Stimulated activated naive CD4-positive, alpha-beta T cell (primary cell): ENCODE measurements around the gene TREH.

ENCODE experiments used
- DNase-seq, 6 experiments: peaks; one replicate each; lab custom pipeline; 2025; lab: John Stamatoyannopoulos, UW

TREH gene

DNA sequence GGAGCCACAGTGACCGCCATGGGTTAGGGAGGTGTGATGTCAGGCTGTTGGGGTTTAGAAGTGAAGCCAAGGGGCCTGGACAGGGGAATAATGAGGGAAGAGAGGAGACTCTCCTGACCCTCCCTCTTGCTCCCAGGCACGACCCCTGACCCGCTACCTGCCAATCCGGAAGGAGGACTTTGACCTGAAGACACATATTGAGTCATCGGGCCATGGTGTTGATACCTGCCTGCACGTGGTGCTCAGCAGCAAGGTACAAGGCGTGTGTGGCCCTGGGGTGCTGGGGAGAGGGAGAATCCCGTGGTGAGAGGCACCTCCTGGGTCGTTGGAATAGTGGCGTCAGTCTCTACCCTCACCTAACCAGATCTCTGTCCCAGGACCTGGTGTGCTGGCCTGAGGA lies 29.5 kb downstream of the TREH start:
- DNase-seq = no peak

GRCh38 chr11:118648291-118648690 lies 31.2 kb downstream of the TREH start:
- no peak for DNase-seq

GRCh38 chr11:118646393-118646792 lies 33.1 kb downstream of the TREH start:
- no peak for DNase-seq

- DNase-seq = no peak
These were observed 34.3 kb downstream of the TREH start for GRCh38 chr11:118645066-118645715.

DNA sequence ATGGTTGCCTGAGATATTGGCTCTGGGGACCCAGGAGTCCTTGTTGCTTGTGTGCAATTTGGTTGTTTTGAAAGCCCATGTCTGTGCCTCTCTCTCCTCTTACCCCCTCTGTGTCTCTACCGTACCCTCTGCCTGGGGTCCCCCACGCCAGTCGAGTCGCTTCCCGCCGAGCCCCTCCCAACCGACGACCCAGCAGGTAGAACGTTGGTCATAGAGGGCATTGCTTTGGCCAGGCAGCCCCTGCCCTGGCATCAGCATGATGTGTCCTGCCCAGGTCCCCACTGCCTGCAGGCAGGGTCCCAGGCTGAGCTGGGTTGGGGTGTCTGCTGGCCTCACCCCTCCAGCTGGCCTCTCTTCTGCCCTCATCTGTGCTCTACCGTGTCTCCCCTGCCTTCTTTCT lies 35.0 kb downstream of the TREH start:
- no peak for DNase-seq

GRCh38 chr11:118643995-118644345 lies 35.5 kb downstream of the TREH start:
- no peak for DNase-seq

DNA sequence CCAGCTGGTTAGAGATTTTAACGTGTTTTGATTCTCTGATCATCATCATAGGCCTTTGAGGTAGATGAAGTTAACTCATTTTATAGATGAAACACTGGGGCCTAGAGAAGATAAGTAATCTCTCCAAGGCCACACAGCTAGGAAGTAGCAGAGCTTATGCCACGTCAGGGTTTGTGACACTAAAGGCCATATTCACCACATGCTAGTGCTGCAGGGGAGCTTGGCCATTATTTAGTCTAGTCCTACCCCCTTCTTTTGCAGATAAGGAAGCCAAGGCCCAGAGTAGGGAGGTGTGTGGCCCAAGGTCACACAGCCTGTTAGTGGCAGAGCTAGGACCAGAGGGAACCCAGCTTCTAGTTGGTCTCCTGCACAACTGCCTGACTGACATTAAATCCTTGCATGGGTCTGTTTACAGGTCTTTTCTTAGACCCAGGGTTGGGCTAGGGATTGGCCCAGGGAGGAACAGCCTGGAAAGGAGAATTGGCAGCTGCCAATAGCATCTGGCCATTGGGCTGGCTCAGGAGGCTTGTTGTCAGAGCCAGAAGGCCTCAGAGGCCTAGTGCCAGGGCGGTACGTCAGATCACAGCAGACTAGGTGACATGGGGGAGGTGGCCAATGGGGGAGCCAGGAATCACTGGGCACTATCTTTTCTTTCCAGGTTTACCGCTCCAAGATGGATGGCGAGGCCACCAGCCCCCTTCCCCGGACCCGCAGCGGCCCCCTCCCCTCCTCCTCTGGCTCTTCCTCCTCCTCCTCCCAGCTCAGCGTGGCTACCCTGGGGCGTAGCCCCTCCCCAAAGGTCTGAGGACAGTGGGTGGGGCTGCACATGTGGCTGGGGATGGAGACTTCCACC lies 36.1 kb downstream of the TREH start:
- no peak for DNase-seq

DNA sequence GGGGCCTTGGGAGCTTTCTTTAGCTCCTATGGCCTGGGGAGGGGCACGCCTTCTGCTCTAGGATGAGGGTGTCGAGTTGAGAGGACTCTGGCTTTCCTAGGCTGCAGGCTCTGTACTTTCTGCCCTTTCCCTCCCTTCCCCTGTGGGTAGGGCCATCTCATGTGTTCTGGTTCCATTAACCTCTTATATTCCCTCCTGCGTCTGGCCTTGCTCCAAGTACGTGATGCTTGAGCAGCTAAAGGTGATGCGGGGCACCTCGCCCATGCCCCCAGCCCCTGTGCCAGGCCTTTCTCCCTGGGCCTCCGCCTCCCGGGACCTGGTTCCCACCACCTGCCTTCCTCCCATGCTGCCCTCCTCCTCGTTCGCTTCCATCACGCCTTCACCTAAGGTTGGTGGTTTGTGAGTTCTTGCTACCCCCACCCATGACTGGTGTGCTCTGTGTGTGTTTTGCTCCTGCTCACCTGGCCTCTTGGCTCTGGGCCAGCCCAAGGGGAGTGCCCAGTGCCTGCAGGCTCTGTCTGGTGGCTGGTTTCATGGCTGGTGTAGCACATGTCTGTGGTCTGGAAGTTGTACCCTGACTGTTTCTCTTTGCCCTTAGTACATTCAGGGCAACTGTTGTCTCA lies 37.9 kb downstream of the TREH start:
- DNase-seq = no peak

DNA sequence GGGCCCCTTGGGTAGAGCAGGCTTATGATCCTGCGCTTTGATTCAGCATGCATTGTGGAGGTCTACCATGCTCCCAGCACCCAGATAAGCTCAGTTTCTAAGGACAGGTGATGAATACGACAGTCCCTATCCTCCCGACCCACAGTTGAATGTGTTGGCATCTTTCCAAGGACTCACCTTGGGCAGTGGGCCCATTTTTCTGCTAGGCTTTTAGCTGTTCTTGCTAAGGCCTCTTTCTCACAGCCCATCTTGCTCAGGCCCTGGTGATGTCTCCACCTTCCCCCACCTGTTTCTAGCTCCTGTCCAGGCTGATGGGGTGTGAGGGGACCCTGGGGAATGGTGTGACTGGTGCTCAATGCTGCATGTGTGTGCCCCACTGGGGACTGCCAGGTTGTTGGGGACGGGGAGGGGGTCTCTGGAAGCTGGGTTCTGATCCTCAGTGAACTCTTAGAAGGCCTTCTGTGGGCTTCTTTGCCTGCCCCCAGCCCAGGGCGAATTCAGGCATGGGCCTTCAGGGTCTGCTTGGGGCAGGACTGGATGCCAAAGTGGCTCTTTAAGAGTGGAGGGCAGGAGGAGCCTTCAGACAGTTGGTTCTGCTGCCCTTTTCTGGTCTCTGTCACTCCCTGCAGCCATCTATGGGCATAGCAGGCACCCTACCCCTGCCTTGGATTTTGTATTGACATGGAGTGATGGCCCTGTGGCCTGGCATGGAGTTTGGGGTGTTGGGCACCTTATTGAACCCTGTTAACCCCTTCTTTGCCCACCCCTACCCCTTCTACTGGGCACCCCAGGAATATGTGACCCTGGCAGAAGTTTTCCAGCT lies 38.9 kb downstream of the TREH start:
- DNase-seq = no peak

DNA sequence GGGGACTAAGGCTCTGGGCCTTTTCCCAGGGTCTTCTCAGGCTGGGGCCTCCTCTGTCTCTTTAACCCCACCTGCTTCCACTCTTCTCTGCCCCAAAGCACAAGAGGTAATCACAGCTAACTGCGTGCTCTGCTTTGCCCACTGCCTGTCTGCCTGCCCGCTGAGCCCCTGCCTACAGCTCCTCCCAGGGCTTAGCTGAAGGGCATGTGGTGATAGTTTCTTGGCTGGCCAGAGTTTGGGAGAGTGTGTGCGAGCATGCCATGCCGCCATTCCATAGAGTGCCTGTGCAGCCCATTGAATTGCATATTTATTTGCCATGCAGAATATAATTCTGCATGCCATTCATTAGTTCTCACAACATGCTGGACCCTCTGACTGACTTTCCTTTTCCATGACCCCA lies 39.6 kb downstream of the TREH start:
- no peak for DNase-seq

GRCh38 chr11:118638726-118639125 lies 40.7 kb downstream of the TREH start:
- no peak for DNase-seq

GRCh38 chr11:118636569-118637290 lies 42.7 kb downstream of the TREH start:
- no peak for DNase-seq

DNA sequence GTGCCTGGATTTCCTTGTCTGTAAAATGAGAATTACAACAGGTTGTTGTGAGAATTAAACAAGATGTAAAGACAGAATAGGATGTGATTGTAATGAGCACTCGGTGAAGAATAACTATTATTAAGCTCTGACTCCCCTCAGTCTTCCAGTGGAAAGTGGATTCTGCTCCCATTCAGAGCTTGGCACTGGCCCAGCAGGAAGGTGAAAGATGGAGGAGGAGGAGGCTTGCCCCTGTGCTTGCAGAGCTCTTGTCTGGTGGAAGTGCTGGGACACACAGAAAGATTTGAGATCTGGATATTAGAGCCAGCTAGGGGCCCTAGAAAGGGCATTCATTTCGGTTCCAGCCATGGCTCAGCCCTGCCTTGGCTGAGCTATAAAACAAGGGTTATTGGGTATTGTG lies 43.8 kb downstream of the TREH start:
- DNase-seq = no peak

- peak in 1 of 6 experiments; percentile 2 for DNase-seq
These were observed 44.2 kb downstream of the TREH start for GRCh38 chr11:118635237-118635591.

DNA sequence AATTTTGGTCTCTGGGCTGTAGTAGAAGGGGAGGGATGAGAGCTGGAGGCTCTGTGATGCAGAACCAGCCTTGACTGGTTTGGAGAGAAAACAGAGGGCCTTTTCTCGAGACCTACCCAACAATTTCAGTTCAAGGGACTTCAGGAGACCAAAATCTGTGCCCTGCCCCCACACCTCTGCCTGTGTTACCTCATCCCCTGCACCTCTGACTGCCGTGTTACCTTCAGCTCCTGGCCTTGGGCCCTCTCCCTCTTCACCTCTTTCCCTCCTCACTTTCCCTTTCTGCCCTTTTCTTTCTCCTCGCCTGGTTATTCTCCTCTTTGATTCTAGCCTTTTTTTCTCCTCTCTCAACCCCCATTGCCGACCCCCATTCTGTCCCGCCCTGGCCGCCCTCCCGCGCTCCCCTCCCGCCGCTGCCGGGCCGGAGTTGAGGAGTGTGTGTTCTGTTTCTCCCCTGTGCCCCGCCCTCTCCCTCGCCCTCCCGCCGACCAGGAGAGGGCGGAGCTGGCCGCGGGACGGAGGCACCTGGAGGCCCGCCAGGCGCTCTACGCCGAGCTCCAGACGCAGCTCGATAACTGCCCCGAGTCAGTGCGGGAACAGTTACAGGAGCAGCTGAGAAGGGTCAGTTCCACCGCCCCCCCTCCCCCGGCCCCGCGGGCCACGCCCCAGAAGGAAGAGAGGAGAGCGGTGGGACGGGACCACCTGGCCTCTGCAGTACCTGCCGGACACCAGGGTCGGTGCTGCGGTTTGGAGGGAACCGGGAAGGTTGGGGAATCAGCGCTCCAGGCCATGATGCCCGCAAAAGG lies 44.8 kb downstream of the TREH start:
- peak in 1 of 6 experiments; percentile 6 for DNase-seq

GRCh38 chr11:118633979-118634378 lies 45.5 kb downstream of the TREH start:
- no peak for DNase-seq

- no peak for DNase-seq
These were observed 46.1 kb downstream of the TREH start for GRCh38 chr11:118633319-118633690.

- no peak for DNase-seq
These were observed 46.7 kb downstream of the TREH start for GRCh38 chr11:118632577-118633318.

DNA sequence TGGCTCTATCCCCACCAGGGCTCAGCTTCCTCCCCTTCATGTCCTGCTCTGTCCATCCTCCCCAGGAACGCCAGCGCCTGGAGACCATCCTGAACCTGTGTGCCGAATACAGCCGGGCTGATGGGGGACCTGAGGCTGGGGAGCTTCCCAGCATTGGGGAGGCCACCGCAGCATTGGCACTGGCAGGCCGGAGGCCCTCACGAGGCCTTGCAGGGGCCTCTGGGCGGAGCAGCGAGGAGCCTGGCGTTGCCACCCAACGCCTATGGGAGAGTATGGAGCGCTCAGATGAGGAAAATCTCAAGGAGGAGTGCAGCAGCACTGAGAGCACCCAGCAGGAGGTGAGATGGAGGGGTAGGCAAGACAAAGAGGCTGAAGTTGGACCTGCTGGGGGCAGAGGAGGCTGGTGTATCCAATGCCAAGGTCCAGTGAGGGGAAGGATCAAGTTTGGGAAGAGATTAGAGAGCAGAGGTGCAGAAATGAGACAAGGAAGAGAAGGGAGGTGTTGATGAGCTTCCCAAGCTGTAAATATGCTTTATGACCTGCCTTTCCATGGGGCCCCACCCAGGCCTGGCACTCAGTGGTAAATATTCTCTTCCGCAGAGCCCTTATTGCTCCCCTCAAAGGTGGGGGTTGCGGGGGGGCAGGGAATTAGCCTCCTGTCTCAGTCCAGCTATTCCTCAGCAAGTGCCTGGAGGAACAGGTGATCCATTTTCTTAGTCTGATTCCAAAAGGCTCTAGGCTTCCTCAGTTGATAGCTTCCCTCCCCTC lies 48.1 kb downstream of the TREH start:
- DNase-seq = no peak
